Adrenal gland (tissue), 12 donors: ENCODE data around the gene SART3. TPM values are rescaled to one million over a fixed set of nuclear protein-coding genes. Genes with fewer than 3 reads are reported as not detected.

Source experiments
- DNase-seq, 7 donors: peaks; one replicate each; pipeline ENCODE4 v3.0.0-alpha.2; 2019 to 2020
- H3K27ac ChIP-seq, 5 donors: fragments of 200-600 bp; sonication (generic) in 4 of 5; 1 replicate in 3 of 5; 2 replicates in 2 of 5; pipeline versions ENCODE4 v1.5.1 to v1.8.0; 2016 to 2020; ENCODE audit warnings: mild to moderate bottlenecking in 1 of 5
- H3K27me3 ChIP-seq: fragments of 200-600 bp; 2 replicates; pipeline ENCODE4 v1.8.0; 2021
- H3K36me3 ChIP-seq, 2 donors: fragments of 200-600 bp; replicated peaks in 1 of 2; 1 replicate in 1 of 2; 2 replicates in 1 of 2; pipeline versions ENCODE4 v1.5.1 to v1.8.0; 2018 to 2022
- H3K4me1 ChIP-seq, 2 donors: fragments of 200-600 bp; replicated peaks in 1 of 2; 1 replicate in 1 of 2; 2 replicates in 1 of 2; pipeline versions ENCODE4 v1.5.1 to v1.8.0; 2018 to 2021
- H3K4me3 ChIP-seq, 4 donors: fragments of 200-600 bp; sonication (generic) in 3 of 4; one replicate each; pipeline ENCODE4 v1.5.1; 2016 to 2018
- H3K9me3 ChIP-seq, 3 donors: fragments of 200-600 bp; sonication (generic) in 1 of 3; replicated peaks in 1 of 3; 1 replicate in 2 of 3; 2 replicates in 1 of 3; pipeline versions ENCODE4 v1.5.1 to v1.8.0; 2016 to 2021
- POLR2A ChIP-seq, 2 donors: fragments of 450-650 bp; IDR thresholded peaks; one replicate each; pipeline ENCODE4 v1.6.1; 2017; ENCODE audit warnings: antibody characterized with exemption in 2 of 2, mild to moderate bottlenecking in 2 of 2, moderate library complexity in 1 of 2
- WGBS, 4 donors: extraction: QIAGEN DNeasy Blood & Tissue Kit in 2 of 4; methylation state at CpG; one replicate each; pipeline versions ENCODE4 v1.1.5 to v1.1.7; 2013 to 2017; 5-methylcytosine and 5-hydroxymethylcytosine counted together
- intact Hi-C, 2 donors: fragments of 100-400 bp; cut with DNase I; formaldehyde crosslinking; loops; one replicate each; pipeline versions ENCODE4 v1.14.1 to v1.15.0; 2022 to 2023
- polyA plus RNA-seq, 3 donors: library from polyadenylated mRNA; stranded (reverse); fragments of 200-250 nt in 2 of 3; fragments of 350-450 nt in 1 of 3; fragmentation: Illumina TruSeq in 1 of 3; extraction: RNeasy Lipid Tissue Mini Kit (QIAGEN cat#74804) in 1 of 3; gene quantifications; one replicate each; pipeline ENCODE4 v1.2.3, GENCODE V29; 2013 to 2014
- total RNA-seq, 9 donors: library from RNA; depleted of rRNA in 4 of 9; stranded (reverse); fragments of >200 nt in 4 of 9; fragments of 120-200 nt in 1 of 9; fragmentation: NEBNext Ultra II Directional in 1 of 9; extraction: Animal tissue kit (Norgen Biotek cat#: 25700) in 1 of 9; gene quantifications; one replicate each; pipeline versions ENCODE4 v1.1.0 to v1.2.4, GENCODE V29; 2013 to 2023
- TF ChIP-seq, protein P1 (sequence below), 6 experiments: fragments of 450-650 bp in 4 of 6; fragments of 200-600 bp in 2 of 6; sonication (generic) in 1 of 6; IDR thresholded peaks; 1 replicate in 5 of 6; 2 replicates in 1 of 6; pipeline versions ENCODE4 v1.5.1 to v1.8.0; 2016 to 2021; ENCODE audit warnings: antibody characterized with exemption in 6 of 6, mild to moderate bottlenecking in 2 of 6, moderate library complexity in 1 of 6
- donor health status: healthy with polysubstance abuse.
- donor health status: Bipolar disorder and iron deficiency.
- donor health status: DM: yes; HTN: yes; CAD: no.
- donor health status: DM: no; HTN: no; CAD: no.
- donor health status: DM: no; HTN: no; CAD: no.
- donor health status: DM: yes; HTN: yes; CAD: no.

SART3 gene
- total and polyA plus RNA-seq, 12 donors, result 27.5 to 79.3 (median 39.7) TPM

DNA sequence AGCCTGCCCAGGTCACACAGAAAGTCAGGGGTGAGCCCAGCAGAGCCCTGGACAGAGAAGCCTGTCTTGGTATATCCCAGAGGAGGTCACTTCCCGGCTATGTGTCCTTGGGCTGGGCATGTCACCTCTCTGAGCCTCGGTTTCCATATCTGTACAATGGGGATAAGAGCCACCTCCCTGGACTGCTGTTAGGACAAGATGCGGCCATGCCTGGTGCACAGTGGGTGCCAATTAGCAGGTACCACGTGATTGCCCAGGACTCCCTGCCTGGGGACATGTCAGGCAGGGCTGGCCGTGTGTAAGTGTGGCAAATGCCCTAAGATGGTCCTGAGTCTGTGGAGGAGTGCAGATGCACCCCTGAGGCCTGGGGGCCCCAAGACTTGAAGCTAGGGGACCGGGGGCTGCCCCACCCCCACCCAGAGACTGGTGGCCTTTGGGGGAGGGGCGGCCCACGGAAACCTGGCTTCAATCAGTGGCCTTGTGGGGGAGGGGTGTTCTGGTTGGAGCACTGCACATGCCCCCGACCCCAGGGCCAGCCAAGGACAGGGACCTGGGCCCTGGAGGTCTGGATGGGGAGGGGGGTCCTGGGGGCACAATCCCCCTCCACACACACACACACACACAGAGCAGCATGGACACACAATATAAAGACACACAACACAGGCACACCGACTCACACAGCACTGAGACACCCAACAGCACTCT lies 36.0 kb upstream of the SART3 start:
- TF ChIP-seq POLR2A (IDR thresholded peaks at IDR 0.05), result no peak
- TF ChIP-seq, protein P1, sequence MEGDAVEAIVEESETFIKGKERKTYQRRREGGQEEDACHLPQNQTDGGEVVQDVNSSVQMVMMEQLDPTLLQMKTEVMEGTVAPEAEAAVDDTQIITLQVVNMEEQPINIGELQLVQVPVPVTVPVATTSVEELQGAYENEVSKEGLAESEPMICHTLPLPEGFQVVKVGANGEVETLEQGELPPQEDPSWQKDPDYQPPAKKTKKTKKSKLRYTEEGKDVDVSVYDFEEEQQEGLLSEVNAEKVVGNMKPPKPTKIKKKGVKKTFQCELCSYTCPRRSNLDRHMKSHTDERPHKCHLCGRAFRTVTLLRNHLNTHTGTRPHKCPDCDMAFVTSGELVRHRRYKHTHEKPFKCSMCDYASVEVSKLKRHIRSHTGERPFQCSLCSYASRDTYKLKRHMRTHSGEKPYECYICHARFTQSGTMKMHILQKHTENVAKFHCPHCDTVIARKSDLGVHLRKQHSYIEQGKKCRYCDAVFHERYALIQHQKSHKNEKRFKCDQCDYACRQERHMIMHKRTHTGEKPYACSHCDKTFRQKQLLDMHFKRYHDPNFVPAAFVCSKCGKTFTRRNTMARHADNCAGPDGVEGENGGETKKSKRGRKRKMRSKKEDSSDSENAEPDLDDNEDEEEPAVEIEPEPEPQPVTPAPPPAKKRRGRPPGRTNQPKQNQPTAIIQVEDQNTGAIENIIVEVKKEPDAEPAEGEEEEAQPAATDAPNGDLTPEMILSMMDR (IDR thresholded peaks at IDR 0.05), result no peak
- intact Hi-C loops, result no loop called here
- H3K27me3 ChIP-seq, result no peaks in the 10 kb centered on the region
- 28 to 50% (median 42%) methylated on average over 2 to 10 of the region's 10 CpGs for WGBS, 4 donors
- no peaks in the 10 kb centered on the region for H3K4me1 ChIP-seq
- H3K36me3 ChIP-seq, result no peaks in the 10 kb centered on the region
- peak overlapping the region in 1 of 4 donors; percentile 46 for H3K4me3 ChIP-seq
- H3K27ac ChIP-seq, result peak overlapping the region in 1 of 5 donors; percentile 23
- DNase-seq, result no peak
- no peaks in the 10 kb centered on the region for H3K9me3 ChIP-seq

DNA sequence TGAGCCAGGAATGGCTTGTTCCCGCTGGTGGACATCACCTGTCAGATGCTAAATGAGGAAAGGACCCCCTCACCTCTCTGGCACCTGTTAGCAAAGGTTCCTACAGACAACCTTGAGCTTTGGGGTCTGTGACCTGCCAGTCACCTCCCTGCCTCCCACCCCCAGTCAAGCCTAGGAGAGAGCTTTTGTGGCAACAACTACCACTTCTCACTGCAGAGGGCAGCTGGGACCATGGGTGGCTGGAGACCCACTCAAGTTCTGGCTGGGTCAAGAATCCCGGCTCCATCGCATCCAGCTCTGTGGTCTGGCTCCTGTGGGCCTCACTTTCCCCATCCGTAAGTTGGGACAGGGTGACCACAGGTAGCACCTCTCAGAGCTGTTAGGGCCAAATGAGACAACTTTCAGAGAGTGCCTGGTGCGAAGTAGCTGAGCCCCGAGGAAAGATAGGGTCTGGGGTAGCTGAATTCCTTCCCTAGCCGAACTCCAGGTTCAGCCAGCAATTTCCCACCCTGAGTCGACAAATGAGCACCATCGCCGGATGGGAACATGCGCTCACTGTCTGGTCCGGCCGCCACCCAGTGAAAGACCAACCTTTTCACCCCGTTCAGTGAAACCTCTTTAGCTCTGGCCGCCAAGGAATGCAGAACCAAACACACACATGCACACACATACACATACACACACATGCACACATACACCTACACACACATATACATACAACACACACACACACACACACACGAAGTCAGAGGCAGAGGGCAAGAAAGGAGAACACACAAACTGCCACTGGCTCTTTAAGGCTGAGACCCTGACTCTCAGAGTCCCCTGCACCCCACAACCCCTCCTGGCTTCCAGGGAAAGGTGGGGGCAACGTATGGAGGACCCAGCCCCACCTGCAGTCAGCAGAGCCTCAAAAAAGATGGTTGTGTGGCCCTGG lies 35.0 kb upstream of the SART3 start:
- Histone ChIP-seq H3K36me3 (no peaks in the 10 kb centered on the region), H3K9me3 (no peaks in the 10 kb centered on the region), H3K4me3 (no peak overlapping the region), H3K27me3 (no peaks in the 10 kb centered on the region), H3K4me1 (no peaks in the 10 kb centered on the region), H3K27ac (peak overlapping the region in 1 of 5 donors; percentile 25)
- WGBS, 4 donors, result 52 to 85% (median 74%) methylated on average over 12 to 17 of the region's 17 CpGs
- DNase-seq, result no peak
- intact Hi-C loops, result no loop called here
- no peak for TF ChIP-seq POLR2A (IDR thresholded peaks at IDR 0.05)
- TF ChIP-seq, protein P1 (IDR thresholded peaks at IDR 0.05), result no peak

DNA sequence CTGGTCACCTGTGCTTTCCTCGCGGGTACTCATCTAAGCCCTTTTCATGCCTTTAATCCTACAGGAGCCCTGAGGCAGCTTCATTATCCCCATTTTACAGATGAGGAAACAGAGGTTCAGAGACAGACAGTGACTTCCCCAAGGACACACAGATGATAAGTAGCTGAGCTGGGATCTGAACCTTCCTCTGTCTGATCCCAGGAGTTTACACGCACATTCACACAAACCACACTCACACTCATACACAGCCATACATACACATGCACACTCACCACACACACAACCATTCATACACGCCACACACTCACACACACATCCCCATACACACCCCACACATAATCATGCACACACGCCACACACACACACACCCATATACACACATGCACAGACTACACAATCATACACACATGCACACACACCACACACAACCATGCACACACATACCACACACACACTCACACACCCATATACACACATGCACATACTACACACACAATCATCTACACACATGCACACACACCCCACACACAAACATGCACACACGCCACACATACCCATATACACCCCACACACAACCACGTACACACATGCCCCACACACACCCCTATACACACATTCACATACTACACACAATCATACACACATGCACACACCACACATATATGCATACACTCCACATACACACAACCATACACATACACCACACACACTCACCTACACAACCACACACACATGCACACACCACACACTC lies 34.2 kb upstream of the SART3 start:
- 85 to 92% (median 89%) methylated on average over 7 of the region's 7 CpGs for WGBS, 4 donors
- TF ChIP-seq POLR2A (IDR thresholded peaks at IDR 0.05), result no peak
- TF ChIP-seq, protein P1 (IDR thresholded peaks at IDR 0.05), result no peak
- H3K4me3 ChIP-seq, result no peak overlapping the region

More for the DNA sequence above, 34.2 kb upstream of the SART3 start:
- H3K36me3 ChIP-seq, result no peaks in the 10 kb centered on the region
- intact Hi-C loops, result no loop called here
- H3K27ac ChIP-seq, result peak overlapping the region in 1 of 5 donors; percentile 25
- no peaks in the 10 kb centered on the region for H3K27me3 ChIP-seq
- no peaks in the 10 kb centered on the region for H3K4me1 ChIP-seq
- H3K9me3 ChIP-seq, result no peaks in the 10 kb centered on the region
- DNase-seq, result no peak
